IMR-90 (cell line): ENCODE data around the gene SUDS3.

Experiments
- FOS ChIP-seq: fragments of 150-350 bp; IDR thresholded peaks from 2 replicates; pipeline ENCODE4 v1.6.1; 2016; ENCODE audit warnings: low read depth, low read length
- POLR2A ChIP-seq: IDR thresholded peaks from 2 replicates; pipeline ENCODE4 v1.6.1; 2012; ENCODE audit warnings: mild to moderate bottlenecking, low read depth, low read length
- TF ChIP-seq, protein P1 (sequence below): conservative IDR thresholded peaks from 2 replicates; pipeline ENCODE4 v1.5.1; 2012; ENCODE audit warnings: mild to moderate bottlenecking, low read depth, low read length, improper control_type of control experiment

DNA sequence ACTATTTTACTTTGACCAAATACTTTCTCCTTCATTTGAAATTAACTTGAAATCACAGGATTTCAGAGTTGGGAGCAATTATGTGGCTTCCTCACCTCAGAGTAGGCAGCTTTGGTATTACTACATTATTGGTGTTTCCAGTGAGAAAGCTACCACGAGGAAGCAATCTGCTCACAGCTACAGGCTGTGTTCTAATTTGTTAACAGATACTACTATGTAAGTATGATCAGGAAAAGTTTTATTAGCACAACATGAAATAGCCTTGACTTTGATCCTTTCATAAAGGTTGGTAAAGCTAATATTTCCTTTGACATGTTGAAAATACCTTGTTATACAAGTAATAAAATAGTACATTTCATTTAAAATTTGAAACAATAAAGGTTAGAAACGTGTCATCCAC is 34.3 kb upstream of the SUDS3 start:
- TF ChIP-seq POLR2A (no peak), FOS (no peak)
- TF ChIP-seq, protein P1, sequence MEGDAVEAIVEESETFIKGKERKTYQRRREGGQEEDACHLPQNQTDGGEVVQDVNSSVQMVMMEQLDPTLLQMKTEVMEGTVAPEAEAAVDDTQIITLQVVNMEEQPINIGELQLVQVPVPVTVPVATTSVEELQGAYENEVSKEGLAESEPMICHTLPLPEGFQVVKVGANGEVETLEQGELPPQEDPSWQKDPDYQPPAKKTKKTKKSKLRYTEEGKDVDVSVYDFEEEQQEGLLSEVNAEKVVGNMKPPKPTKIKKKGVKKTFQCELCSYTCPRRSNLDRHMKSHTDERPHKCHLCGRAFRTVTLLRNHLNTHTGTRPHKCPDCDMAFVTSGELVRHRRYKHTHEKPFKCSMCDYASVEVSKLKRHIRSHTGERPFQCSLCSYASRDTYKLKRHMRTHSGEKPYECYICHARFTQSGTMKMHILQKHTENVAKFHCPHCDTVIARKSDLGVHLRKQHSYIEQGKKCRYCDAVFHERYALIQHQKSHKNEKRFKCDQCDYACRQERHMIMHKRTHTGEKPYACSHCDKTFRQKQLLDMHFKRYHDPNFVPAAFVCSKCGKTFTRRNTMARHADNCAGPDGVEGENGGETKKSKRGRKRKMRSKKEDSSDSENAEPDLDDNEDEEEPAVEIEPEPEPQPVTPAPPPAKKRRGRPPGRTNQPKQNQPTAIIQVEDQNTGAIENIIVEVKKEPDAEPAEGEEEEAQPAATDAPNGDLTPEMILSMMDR, result no peak
